OCI-LY3 (cell line): Measurements from ENCODE around the gene POLR2H.

ENCODE experiments used
- CTCF ChIP-seq: fragments of 200-600, 300-600 bp; sonication (generic); IDR thresholded peaks from 2 replicates; pipeline ENCODE4 v1.5.1; 2014; ENCODE audit warnings: antibody characterized with exemption, low read length, low read depth
- EZH2phosphoT487 ChIP-seq: fragments of 200-600 bp; shearing (Covaris generic); IDR thresholded peaks from 2 replicates; pipeline ENCODE4 v1.6.1; 2018; ENCODE audit warnings: antibody characterized with exemption, mixed run types, low read depth

DNA sequence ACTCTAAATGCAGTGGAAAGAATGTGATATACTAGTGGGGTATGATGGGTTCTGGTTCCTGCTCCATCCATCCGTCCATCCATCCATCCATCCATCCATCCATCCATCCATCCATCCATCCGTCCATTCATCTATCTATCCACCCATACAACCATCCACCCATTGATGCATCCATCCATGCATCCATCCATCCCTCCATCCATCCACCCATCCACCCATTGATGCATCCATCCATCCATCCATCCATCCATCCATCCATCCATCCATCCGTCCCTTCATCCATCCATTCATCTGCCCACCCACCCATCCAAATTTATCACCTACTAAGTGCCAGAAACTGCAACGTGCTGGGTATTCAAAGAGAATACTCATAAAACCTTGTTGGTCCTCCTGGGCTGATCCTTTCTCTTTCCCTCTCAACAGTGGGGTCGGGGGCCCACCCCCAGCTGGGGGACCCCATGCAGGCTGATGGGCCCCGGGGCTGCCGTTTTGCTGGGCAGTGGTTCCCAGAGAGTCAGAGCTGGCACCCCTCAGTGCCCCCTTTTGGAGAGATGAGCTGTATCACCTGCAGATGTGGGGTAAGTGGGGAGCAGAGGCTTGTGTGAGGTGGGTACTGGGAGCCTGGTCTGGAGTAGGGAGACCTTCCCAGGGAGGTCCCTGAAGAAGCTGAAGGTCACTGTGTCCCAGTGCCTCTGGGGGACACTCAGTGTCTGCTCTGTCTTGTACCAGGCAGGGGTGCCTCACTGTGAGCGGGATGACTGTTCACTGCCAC is 26.8 kb downstream of the POLR2H start:
- TF ChIP-seq CTCF: no peak
- no peak for TF ChIP-seq EZH2phosphoT487
